GM18507 (cell line): ENCODE data around the gene TRIM72.
"Not testable (repeated sequence)": the region's sequence is repeated elsewhere in the genome, so short reads cannot be mapped to it uniquely, and the experiment has no call there.

Experiments used
- DNase-seq: peaks from one replicate; pipeline ENCODE4 v3.0.0; 2011; ENCODE audit warnings: low read depth; ENCODE audit not compliant: insufficient read length; ENCODE audit errors: extremely low spot score
- FAIRE-seq: peaks from 2 replicates; lab custom pipeline; 2011; peaks lifted over from hg19 to GRCh38; lab: Jason Lieb, UNC

TRIM72 gene

DNA sequence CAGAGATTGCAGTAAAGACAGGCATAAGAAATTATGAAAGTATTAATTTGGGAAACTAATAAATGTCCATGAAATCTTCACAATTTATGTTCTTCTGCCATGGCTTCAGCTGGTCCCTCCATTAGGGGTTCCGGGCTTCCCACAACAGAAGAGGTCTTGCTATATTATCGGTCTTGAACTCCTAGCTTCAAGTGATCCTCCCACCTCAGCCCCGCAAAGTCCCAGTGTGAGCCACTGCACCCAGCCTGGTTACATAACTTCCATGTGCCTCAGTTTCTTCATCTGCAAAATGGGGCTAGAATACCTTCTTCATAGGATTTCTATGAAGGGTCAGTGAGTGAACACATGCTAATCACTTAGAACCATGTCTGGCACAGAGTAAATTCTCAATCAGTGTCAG lies 32.4 kb downstream of the TRIM72 start:
- no peak for DNase-seq
- no peak for FAIRE-seq

DNA sequence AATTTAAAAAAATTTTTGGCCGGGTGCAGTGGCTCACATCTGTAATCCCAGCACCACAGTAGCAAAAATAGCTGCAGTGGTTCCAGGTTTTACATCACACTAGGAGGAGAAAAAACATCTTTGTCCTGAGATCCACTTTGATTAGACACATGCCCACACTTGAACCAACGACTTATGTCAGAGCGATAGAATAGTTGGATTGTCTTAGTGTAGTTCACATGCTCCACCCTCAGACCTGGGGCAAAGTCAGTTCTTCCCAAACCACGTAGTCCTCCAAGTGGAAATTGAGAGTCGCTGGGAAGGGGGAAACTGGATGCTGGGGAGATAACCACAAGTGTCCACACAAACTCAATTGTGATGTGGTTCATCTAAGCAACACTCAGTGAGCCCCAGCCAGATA lies 34.4 kb downstream of the TRIM72 start:
- no peak for DNase-seq
- no peak for FAIRE-seq

DNA sequence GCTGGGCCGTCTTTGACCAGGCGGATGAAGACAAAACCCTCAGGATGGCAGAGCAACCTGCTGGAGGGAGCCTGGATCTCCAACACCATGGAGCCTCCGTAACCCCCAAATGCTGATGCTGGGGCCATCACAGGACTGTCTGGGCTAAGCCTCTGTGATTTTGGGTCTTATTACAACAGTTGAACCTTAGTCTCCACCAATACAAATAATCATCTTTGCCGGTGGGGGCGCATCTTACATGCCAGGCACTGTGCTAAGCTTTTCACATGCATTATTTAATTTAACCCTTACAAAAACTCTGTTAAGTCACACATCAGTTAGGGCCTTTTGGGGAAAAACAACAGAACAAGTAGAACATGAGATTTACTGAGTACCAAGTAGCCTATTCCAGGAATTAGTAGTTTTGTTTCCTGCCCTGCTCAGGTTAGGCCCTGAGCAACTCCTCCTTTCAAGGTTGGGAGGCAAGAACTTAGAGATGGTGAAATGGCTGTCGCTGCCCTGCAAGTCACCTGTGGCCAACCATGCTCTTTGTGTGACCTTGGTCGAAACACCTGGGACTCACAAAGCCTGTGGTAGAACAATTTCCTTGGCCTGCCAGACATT lies 37.0 kb downstream of the TRIM72 start:
- no peak for DNase-seq
- FAIRE-seq, result no peak

DNA sequence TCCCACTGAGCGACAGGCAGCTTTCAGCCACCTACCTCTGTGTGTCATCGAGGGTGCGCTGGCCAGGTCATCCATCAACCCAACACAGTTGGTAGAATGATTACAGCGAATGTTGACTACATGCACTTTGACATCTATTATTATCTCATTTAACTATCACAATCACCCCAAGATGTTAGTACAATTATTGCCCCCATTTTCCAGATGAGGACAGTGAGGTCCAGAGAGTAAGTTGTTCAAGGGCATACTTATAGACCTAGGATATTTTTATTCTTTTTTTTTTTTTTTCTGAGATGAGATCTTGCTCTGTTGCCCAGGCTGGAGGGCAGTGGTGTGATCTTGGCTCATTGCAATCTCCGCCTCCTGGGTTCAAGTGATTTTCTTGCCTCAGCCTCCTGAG lies 37.5 kb downstream of the TRIM72 start:
- FAIRE-seq, result no peak
- DNase-seq, result no peak

DNA sequence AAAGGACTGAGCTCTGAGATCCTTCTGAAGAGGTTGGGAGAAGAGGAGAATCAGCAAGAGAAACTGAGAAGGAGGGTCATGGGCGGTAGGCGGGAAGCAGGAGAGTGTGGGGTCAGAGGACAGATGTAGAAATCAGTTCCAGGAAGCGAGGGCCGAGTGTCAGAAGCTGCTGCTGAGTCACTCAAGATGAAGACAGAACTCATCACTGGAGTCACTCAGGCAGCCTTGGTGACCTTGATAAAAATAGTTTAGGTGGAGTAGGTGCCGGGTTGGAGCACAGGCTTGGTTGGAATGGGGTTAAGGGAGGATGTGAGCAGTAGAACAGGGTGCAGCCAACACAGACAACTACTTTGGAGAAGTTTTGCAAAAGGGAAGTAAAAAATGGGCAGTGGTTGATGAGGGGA lies 39.7 kb downstream of the TRIM72 start:
- no peak for DNase-seq
- FAIRE-seq, result no peak

DNA sequence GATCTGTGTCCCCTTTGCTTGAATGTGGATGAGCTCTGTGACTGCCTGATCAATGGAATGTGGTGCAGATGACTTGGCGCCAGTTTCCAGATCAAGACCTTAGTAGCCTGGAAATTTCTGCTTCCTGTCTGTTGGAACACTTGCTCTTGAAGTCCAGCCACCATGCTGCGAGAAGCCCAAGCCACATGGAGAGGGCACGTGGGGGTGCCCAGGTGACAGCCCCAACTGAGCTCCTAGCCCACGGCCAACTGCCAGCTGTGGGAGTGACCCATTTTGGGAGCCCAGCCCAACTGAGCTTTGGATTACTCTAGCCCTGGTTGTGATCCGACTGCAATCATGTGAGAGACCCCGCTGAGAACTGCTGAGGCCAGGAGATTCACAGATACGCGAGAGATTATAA lies 42.5 kb downstream of the TRIM72 start:
- no peak for FAIRE-seq
- DNase-seq, result no peak

DNA sequence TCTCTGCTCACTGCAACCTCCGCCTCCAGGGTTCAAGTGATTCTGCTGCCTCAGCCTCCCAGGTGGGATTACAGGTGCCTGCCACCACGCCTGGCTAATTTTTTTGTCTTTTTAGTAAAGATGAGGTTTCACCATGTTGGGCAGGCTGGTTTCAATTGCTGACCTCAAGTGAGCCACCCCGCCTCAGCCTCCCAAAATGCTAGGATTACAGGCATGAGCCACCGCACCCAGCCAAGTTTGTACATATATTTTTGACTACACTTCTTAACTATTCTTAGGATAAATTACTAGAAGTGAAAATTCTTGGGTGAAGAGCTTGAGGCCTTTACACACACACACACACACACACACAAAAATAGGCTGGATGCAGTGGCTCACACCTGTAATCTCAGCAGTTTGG lies 44.4 kb downstream of the TRIM72 start:
- DNase-seq, result no peak
- FAIRE-seq, result no peak

DNA sequence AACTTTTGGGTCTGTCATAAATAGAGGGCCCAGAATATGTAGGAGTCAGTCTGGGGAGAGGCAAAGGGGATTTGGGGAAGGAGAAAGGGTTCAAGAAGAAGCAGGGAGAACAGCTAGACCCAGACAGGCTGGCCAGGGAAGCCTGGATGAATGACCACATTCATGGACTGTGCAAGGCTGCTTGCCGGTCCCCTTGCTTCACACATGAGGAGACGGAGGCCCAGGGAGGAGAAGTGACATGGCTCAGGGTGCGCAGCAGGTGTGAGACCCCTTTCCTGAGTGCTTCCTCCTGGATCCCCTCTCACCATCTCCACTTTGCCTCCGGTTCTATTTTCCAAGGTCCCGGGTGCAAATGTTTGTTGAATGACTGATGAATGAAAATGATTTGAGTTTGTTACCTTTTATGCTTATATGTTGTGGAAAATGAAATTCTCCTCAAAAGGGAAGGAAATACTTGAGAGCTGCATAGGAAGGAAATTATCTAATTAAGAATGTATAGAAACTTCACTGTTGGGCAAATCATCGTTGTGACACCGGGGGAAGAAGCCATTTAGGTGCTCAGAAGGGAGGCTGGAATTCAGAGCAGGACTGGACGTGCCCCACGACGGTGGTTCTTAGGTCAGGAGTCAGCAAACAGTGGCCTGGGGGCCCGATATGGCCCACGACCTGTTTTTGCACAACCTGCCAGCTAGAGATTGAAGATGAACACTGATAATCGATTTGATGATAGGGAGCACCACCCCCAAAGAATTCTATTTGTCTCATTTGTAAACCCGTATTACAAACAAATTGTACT lies 46.4 kb downstream of the TRIM72 start:
- FAIRE-seq (no peak), DNase-seq (no peak)

DNA sequence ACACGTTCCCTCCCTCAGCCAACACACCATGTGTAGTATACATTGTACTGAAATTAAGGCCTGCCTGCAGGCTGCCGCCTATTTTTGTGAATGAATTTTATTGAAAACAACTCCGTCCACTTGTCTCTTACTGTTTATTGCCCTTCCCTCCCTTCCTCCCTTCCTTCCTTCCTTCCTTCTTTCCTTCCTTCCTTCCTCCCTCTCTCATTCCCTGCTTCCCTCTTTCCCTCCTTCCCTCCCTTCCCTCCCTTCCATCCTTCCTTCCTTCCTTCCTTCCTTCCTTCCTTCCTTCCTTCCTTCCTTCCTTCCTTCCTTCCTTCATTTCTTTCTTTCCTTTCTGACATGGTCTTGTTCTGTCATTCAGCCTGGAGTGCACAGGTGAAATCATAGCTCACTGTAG lies 48.2 kb downstream of the TRIM72 start:
- DNase-seq (no peak), FAIRE-seq (no peak)

DNA sequence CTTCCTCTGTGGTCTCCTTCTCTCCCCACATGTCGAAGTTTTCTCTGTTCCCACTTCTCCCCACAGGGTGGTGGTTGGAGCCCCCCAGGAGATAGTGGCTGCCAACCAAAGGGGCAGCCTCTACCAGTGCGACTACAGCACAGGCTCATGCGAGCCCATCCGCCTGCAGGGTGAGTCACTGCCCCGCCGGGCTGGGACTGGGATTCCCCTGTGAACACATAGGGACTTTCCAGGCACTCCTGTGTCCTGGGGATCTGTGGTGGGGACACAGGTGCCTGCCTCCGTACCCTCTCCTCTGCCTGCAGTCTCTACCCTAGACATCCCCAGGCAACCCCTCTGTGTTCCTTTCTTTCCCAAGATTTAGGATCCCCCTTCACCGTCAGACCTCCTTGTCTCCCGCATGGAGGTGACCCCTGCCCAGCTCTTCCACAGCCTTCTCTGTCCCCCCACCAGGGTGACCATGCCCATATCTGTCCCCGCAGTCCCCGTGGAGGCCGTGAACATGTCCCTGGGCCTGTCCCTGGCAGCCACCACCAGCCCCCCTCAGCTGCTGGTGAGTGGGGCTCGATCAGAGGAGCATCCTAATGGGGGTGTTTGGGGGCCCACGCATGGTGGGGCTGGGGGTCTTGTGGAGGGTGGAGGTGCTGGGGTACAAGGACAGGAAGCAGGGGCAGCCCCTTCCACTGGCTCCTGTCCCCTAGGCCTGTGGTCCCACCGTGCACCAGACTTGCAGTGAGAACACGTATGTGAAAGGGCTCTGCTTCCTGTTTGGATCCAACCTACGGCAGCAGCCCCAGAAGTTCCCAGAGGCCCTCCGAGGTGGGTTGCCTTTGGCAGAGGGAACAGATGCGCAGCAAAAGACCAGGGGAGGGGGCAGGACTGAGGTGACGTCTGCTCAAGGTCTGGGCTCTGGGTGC lies 51.7 kb downstream of the TRIM72 start:
- peak; percentile 56 for DNase-seq
- FAIRE-seq, result peak; percentile 86

DNA sequence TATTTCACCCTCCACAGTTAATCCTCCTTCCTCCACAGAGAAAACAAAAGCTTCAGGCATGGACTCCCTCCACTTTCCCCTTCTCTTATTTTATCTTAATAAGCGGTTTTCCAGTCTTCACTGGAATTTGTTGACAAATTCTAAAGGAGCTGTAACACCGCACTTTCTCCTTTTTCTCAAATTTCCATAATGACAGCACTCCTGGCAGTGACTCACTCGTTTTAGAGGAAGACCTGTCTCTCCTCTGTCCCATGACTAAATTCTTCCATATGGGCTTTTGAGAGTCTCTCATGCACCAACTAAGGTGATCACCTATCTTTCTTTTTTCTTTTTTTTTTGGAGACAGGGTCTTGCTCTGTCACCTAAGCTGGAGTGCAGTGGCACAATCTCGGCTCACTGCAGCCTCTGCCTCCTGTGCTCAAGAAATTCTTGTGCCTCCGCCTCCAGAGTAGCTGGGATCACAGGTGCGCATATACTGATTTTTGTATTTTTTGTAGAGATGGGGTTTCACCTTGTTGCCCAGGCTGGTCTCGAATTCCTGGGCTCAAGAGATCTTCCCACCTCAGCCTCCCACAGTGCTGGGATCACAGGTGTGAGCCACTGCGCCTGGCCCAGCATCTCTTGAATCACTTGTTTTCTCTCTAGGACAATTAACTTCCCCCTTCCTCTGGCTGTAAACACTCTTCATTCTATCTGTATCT lies 53.6 kb downstream of the TRIM72 start:
- DNase-seq (no peak), FAIRE-seq (no peak)

DNA sequence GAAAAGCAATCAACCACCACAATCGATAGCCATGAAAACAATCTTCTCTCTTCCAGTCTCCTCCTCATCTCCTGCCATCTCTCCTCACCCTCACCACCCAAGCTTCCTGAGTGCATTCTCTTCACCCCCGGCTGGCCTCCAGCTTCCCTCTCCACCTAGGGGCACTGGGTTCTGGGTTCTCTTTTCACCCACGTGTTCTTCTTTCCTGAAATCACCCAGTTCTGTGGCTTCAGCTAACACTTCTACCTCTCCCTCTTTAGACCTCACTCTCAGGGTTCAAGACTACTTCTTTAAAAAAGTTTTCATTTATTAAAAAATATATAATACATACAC lies 54.1 kb downstream of the TRIM72 start:
- DNase-seq (no peak), FAIRE-seq (no peak)

DNA sequence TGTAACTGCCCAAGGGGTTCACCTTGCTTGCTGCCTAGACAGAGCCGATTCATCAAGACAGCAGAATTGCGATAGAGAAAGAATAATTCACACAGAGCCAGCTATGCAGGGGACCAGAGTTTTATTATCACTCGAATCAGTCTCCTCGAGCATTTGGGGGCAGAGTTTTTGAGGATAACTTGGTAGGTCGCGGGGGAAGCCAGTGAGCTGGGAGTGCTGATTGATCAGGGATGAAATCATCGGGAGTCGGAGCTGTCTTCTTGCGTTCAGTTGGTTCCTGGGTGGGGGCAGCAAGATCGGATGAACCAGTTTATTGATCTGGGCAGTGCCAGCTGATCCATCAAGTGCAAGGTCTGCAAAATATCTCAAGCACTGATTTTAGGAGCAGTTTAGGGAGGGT lies 55.0 kb downstream of the TRIM72 start:
- FAIRE-seq (no peak), DNase-seq (no peak)

DNA sequence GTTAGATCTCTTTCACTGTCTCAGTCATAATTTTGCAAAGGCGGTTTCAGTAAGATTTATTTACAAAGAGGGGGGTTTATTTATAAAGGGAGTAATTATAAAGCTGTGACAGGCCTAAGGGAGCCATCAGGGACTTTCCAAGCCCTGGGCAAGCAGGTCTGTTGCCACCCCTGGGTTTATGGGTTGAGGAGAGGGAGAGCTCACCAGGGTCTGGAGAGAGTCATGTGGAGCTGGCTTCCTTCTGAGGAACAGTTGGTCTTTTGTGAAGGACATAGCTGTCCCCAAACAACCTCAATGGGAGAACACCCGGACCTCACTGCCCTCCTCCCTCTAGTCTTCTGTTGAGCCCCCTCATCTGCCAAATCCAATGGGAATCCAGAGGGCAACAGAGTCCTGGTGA lies 55.6 kb downstream of the TRIM72 start:
- FAIRE-seq, result no peak
- DNase-seq, result no peak

DNA sequence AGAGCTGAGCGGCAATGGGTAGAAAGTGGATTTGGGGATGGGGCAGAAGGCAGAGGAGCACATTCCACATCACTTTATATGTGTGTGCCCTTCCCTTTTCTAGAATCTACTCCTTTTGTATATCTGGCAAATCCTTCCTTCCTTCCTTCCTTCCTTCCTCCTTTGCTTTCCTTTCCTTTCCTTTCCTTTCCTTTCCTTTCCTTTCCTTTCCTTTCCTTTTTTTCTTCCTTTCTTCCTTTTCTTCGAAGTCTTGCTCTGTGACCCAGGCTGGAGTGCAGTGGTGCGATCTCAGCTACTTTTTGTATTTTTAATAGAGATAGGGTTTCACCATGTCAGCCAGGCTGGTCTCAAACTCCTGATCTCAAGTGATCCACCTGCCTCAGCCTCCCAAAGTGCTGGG lies 56.1 kb downstream of the TRIM72 start:
- not testable (repeated sequence) for DNase-seq, FAIRE-seq

DNA sequence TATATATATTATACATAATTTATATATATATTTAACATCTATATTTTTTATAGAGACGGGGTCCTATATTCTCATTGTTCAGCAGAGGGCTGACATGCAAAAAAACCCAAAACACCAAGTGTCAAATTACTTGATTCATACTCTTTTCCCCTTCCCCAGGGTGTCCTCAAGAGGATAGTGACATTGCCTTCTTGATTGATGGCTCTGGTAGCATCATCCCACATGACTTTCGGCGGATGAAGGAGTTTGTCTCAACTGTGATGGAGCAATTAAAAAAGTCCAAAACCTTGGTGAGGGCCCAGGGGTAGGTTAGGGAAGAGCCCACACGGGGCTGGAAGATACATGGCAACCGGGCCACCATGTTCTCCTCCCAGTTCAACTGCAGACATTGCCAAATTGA lies 56.9 kb downstream of the TRIM72 start:
- FAIRE-seq, result no peak
- no peak for DNase-seq

DNA sequence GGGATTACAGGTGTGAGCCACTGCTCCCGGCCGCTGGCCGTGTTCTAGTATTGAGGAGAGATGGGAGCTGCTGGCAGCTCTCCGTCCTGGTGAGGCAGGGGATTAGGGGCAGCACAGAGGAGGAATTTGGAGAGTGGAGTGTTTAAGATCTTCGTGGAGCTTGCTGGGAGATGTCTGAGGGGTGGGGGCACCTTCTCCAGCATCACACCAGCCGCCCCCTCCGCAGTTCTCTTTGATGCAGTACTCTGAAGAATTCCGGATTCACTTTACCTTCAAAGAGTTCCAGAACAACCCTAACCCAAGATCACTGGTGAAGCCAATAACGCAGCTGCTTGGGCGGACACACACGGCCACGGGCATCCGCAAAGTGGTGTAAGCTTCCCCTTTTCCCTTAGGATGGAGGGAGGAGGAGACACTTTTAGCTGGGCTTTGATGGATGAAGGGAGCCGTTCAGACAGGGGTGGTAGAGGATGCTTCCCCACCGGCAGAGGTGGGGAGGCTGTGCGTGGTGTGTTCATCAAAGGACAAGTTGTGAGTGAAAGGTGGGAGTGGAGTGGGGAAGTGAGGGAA lies 57.8 kb downstream of the TRIM72 start:
- no peak for FAIRE-seq

DNA sequence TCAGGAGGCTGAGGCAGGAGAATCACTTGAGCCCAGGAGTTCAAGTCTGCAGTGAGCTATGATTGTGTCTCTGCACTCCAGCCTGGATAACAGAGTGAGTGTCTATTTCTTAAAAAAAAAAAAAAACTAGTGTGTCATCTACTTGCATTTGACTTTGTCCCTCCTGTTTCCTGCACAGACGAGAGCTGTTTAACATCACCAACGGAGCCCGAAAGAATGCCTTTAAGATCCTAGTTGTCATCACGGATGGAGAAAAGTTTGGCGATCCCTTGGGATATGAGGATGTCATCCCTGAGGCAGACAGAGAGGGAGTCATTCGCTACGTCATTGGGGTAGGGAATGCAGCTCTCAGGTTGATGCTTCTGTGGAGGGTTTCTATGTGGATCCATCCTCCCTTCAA lies 59.3 kb downstream of the TRIM72 start:
- DNase-seq (no peak), FAIRE-seq (no peak)

More for the DNA sequence above, 57.8 kb downstream of the TRIM72 start:
- DNase-seq, result no peak

DNA sequence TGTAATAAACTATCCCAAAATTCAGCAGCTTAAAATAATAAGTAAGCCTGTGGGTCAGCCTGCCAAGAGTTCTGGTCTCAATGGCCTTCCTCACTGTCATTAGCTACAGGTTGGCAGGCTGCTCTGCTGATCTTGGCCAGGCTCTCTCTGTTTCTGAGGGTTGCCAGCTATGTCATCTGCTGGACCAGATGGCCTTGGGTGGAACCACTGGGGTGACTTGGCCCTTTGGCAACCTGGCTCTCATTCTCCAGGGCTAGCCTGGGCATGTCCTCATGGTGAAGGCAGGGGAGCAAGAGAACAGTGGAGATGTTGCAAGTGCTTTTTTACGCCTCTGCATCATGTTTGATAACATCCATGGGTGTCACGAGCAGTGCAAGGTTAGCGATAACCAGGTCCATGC lies 59.8 kb downstream of the TRIM72 start:
- FAIRE-seq, result no peak
- DNase-seq, result no peak
